SU-DHL-6 (cell line): ENCODE results near the gene KAZN.

Experiments used
- H2AFZ ChIP-seq: fragments of 200-600 bp; sonication (generic); 2 replicates; pipeline ENCODE4 v1.6.1; 2014; ENCODE audit warnings: low read depth, mild to moderate bottlenecking, moderate library complexity, mixed read lengths, antibody characterized with exemption, low read length; ENCODE audit not compliant: severe bottlenecking
- H3F3A ChIP-seq: fragments of 200-600 bp; shearing (Covaris generic); 2 replicates; pipeline ENCODE4 v1.6.0; 2016; ENCODE audit warnings: antibody characterized with exemption, mild to moderate bottlenecking; ENCODE audit not compliant: insufficient read depth
- H3K27ac ChIP-seq: fragments of 200-600 bp; sonication (generic); 2 replicates; pipeline ENCODE4 v1.5.1; 2016; ENCODE audit warnings: low read depth, mild to moderate bottlenecking, low read length, moderate library complexity, mixed read lengths
- H3K27me3 ChIP-seq: fragments of 200-600 bp; sonication (generic), shearing (Covaris generic); 2 replicates; pipeline ENCODE4 v1.6.0; 2014; ENCODE audit warnings: mild to moderate bottlenecking, low read length
- H3K36me3 ChIP-seq: fragments of 200-600 bp; sonication (generic); 2 replicates; pipeline ENCODE4 v1.6.1; 2014; ENCODE audit warnings: mild to moderate bottlenecking, low read length, mixed read lengths
- H3K4me2 ChIP-seq: fragments of 300-600, 200-600 bp; shearing (Covaris generic), sonication (generic); 2 replicates; pipeline ENCODE4 v1.6.0; 2014; ENCODE audit warnings: low read length, low read depth, mild to moderate bottlenecking; ENCODE audit not compliant: poor library complexity, severe bottlenecking
- H3K4me3 ChIP-seq: fragments of 200-600 bp; sonication (generic); 2 replicates; pipeline ENCODE4 v1.5.1; 2014; ENCODE audit warnings: antibody characterized with exemption, low read length, mild to moderate bottlenecking, mixed read lengths; ENCODE audit not compliant: insufficient read depth, poor library complexity, severe bottlenecking
- H3K79me2 ChIP-seq: fragments of 200-600 bp; sonication (generic); 2 replicates; pipeline ENCODE4 v1.6.1; 2014; ENCODE audit warnings: mild to moderate bottlenecking, low read length, moderate library complexity; ENCODE audit not compliant: insufficient read depth
- H3K9ac ChIP-seq: fragments of 200-600 bp; sonication (generic); 2 replicates; pipeline ENCODE4 v1.7.0; 2014; ENCODE audit warnings: mild to moderate bottlenecking, low read length
- H3K9me2 ChIP-seq: fragments of 200-600 bp; sonication (generic); replicated peaks from 2 replicates; pipeline ENCODE4 v1.6.1; 2014; ENCODE audit warnings: low read length; ENCODE audit not compliant: insufficient read depth
- H3K9me3 ChIP-seq: fragments of 200-600 bp; sonication (generic); 2 replicates; pipeline ENCODE4 v1.6.1; 2014; ENCODE audit warnings: low read length, mixed read lengths; ENCODE audit not compliant: insufficient read depth
- H4K20me1 ChIP-seq: fragments of 200-600 bp; sonication (generic); 2 replicates; pipeline ENCODE4 v1.6.1; 2014; ENCODE audit warnings: low read depth, mild to moderate bottlenecking, antibody characterized with exemption, low read length, moderate library complexity, mixed read lengths
- CTCF ChIP-seq: fragments of 200-600 bp; sonication (generic); IDR thresholded peaks from one replicate; pipeline ENCODE4 v1.5.1; 2017; ENCODE audit warnings: antibody characterized with exemption, mild to moderate bottlenecking, low read length, moderate library complexity; ENCODE audit not compliant: insufficient read depth, poor library complexity, severe bottlenecking
- EZH2phosphoT487 ChIP-seq: fragments of 200-600 bp; sonication (generic), shearing (Covaris generic); conservative IDR thresholded peaks from 2 replicates; pipeline ENCODE4 v1.6.1; 2018; ENCODE audit warnings: mild to moderate bottlenecking, antibody characterized with exemption, low read length, moderate library complexity, mixed read lengths

KAZN gene

GRCh38 chr1:15075817-15076216 lies 477.3 kb downstream of the KAZN start:
- no peak overlapping the region for H3K9ac ChIP-seq
- no peaks in the 10 kb centered on the region for H3K79me2 ChIP-seq
- no peaks in the 10 kb centered on the region for H4K20me1 ChIP-seq
- no peaks in the 10 kb centered on the region for H3K9me2 ChIP-seq
- no peak overlapping the region for H3K4me2 ChIP-seq
- H3K27me3 ChIP-seq = no peaks in the 10 kb centered on the region
- H3K4me3 ChIP-seq = no peak overlapping the region
- TF ChIP-seq CTCF (no peak), EZH2phosphoT487 (no peak)
- no peaks in the 10 kb centered on the region for H3F3A ChIP-seq
- H2AFZ ChIP-seq = no peak overlapping the region
- H3K9me3 ChIP-seq = no peaks in the 10 kb centered on the region
- H3K36me3 ChIP-seq = no peaks in the 10 kb centered on the region
- H3K27ac ChIP-seq = no peak overlapping the region

GRCh38 chr1:15076807-15077206 lies 478.3 kb downstream of the KAZN start:
- TF ChIP-seq EZH2phosphoT487 = no peak
- no peak for TF ChIP-seq CTCF
- Histone ChIP-seq H3K9me3 (no peaks in the 10 kb centered on the region), H3K9me2 (no peaks in the 10 kb centered on the region), H3K4me2 (no peak overlapping the region), H3K79me2 (no peaks in the 10 kb centered on the region), H3K27ac (no peak overlapping the region), H4K20me1 (no peaks in the 10 kb centered on the region), H3K4me3 (no peak overlapping the region), H3F3A (no peaks in the 10 kb centered on the region), H3K36me3 (no peaks in the 10 kb centered on the region), H3K9ac (no peak overlapping the region), H2AFZ (no peak overlapping the region), H3K27me3 (no peaks in the 10 kb centered on the region)

GRCh38 chr1:15077384-15077783 lies 478.9 kb downstream of the KAZN start:
- Histone ChIP-seq H2AFZ (no peak overlapping the region), H3F3A (no peaks in the 10 kb centered on the region), H3K9ac (no peak overlapping the region), H3K4me2 (no peak overlapping the region), H3K36me3 (no peaks in the 10 kb centered on the region), H3K79me2 (no peaks in the 10 kb centered on the region), H4K20me1 (no peaks in the 10 kb centered on the region), H3K4me3 (no peak overlapping the region), H3K9me3 (no peaks in the 10 kb centered on the region), H3K9me2 (no peaks in the 10 kb centered on the region), H3K27me3 (no peaks in the 10 kb centered on the region), H3K27ac (no peak overlapping the region)
- TF ChIP-seq EZH2phosphoT487 = no peak
- no peak for TF ChIP-seq CTCF
